Measurements from ENCODE around the gene CACNG1.

The CACNG1 gene

GRCh38 chr17:67059372-67059771, 15.0 kb downstream of the CACNG1 start:
- no peak for DNase-seq (ENCODE audit: extremely low read depth, low read depth)
- H3K4me3 ChIP-seq (replicated peaks; ENCODE audit: low read depth, low read length) = no peak overlapping the region
- TF ChIP-seq CTCF (IDR thresholded peaks at IDR 0.05; ENCODE audit: low read depth, low read length, missing control alignments) = no peak

- H3K4me3 ChIP-seq (replicated peaks; ENCODE audit: low read depth, low read length) = no peak overlapping the region
- no peak for TF ChIP-seq CTCF (IDR thresholded peaks at IDR 0.05; ENCODE audit: low read depth, low read length, missing control alignments)
- no peak for DNase-seq (ENCODE audit: extremely low read depth, low read depth)
These were observed 18.8 kb downstream of the CACNG1 start for GRCh38 chr17:67063141-67063540.

GRCh38 chr17:67066717-67067116, 22.4 kb downstream of the CACNG1 start:
- no peak for TF ChIP-seq CTCF (IDR thresholded peaks at IDR 0.05; ENCODE audit: low read depth, low read length, missing control alignments)
- no peak overlapping the region for H3K4me3 ChIP-seq (replicated peaks; ENCODE audit: low read depth, low read length)
- no peak for DNase-seq (ENCODE audit: extremely low read depth, low read depth)

- DNase-seq (ENCODE audit: extremely low read depth, low read depth) = no peak
- H3K4me3 ChIP-seq (replicated peaks; ENCODE audit: low read depth, low read length) = no peak overlapping the region
- TF ChIP-seq CTCF (IDR thresholded peaks at IDR 0.05; ENCODE audit: low read depth, low read length, missing control alignments) = no peak
These were observed 23.5 kb downstream of the CACNG1 start for GRCh38 chr17:67067571-67068482.

GRCh38 chr17:67068999-67069398, 24.6 kb downstream of the CACNG1 start:
- DNase-seq (ENCODE audit: extremely low read depth, low read depth) = no peak
- no peak overlapping the region for H3K4me3 ChIP-seq (replicated peaks; ENCODE audit: low read depth, low read length)
- TF ChIP-seq CTCF (IDR thresholded peaks at IDR 0.05; ENCODE audit: low read depth, low read length, missing control alignments) = no peak

GRCh38 chr17:67069603-67070136, 25.3 kb downstream of the CACNG1 start:
- no peak overlapping the region for H3K4me3 ChIP-seq (replicated peaks; ENCODE audit: low read depth, low read length)
- TF ChIP-seq CTCF (IDR thresholded peaks at IDR 0.05; ENCODE audit: low read depth, low read length, missing control alignments) = no peak
- DNase-seq (ENCODE audit: extremely low read depth, low read depth) = no peak

Measured in HFF-Myc (cell line).